Measurements from ENCODE around the gene STPG2. TPM values are rescaled to one million over a fixed set of nuclear protein-coding genes. Genes with fewer than 3 reads are reported as not detected.

The STPG2 gene
- total RNA-seq, 1 experiment from 2014 or later = 0.20 TPM

DNA sequence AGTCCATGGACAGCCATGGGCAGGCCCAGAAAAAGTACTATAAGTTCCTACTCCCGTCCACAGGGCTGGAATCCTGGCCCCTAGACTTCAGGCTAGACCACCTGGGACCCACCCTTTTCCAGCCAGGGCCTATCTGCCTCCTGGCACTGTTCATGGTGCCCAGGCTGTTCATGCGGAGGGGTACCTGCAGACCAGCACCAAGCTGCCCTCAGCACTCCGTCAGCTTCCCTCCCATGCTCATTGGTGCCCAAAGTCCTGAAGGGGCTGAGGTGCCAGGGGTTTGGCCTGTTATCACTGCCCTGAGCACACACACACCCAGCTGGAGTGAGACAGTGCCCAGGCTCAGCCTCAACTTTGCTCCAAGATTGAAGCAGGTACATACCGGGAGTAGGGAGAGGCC lies 477.7 kb downstream of the STPG2 start:
- Histone ChIP-seq H2AFZ (ENCODE audit: low read length) (no peak overlapping the region), H3K4me1 (ENCODE audit: insufficient read depth, low read length) (no peaks in the 10 kb centered on the region), H4K5ac (ENCODE audit: insufficient read length, low read depth, low read length) (no peak overlapping the region), H3K27ac (ENCODE audit: insufficient read length, low read depth, low read length) (no peak overlapping the region), H4K20me1 (ENCODE audit: control insufficient read depth, insufficient read depth, insufficient read length) (no peaks in the 10 kb centered on the region), H3K23me2 (ENCODE audit: insufficient read length, low read depth, low read length, poor library complexity, severe bottlenecking) (no peaks in the 10 kb centered on the region), H3K9ac (ENCODE audit: extremely low read depth, insufficient read length, low read length) (no peak overlapping the region), H3K27me3 (ENCODE audit: insufficient read depth, low read length) (no peaks in the 10 kb centered on the region), H3K9me3 (ENCODE audit: control insufficient read depth, low read depth, low read length) (peaks cover 9% of the 10 kb centered on the region), H2BK12ac (ENCODE audit: insufficient read length, low read depth, low read length) (no peak overlapping the region), H2BK20ac (ENCODE audit: low read depth, low read length, poor library complexity, severe bottlenecking) (no peak overlapping the region), H3K23ac (ENCODE audit: insufficient read length, low read depth, low read length) (no peak overlapping the region), H2BK15ac (ENCODE audit: low read depth, low read length) (no peak overlapping the region), H3K56ac (ENCODE audit: insufficient read length, low read depth, low read length) (no peak overlapping the region), H3K4ac (ENCODE audit: low read depth, low read length) (no peak overlapping the region), H3T11ph (ENCODE audit: low read length) (no peak overlapping the region), H3K4me2 (ENCODE audit: insufficient read depth, insufficient read length, low read length) (no peak overlapping the region), H3K79me1 (ENCODE audit: insufficient read depth, low read depth, low read length, poor library complexity, severe bottlenecking) (no peaks in the 10 kb centered on the region), H4K91ac (ENCODE audit: insufficient read length, low read depth, low read length) (no peak overlapping the region), H4K8ac (replicated peaks; ENCODE audit: insufficient read length, low read depth, low read length) (no peak overlapping the region), H3K18ac (ENCODE audit: insufficient read length, low read depth, low read length) (no peak overlapping the region), H2BK120ac (ENCODE audit: low read depth, low read length, poor library complexity, severe bottlenecking) (no peak overlapping the region), H2BK5ac (ENCODE audit: insufficient read length, low read length) (no peak overlapping the region), H3K79me2 (ENCODE audit: insufficient read depth, low read length) (no peaks in the 10 kb centered on the region), H2AK5ac (ENCODE audit: insufficient read length, low read length) (no peak overlapping the region), H3K14ac (ENCODE audit: insufficient read depth, low read length) (no peak overlapping the region)
- WGBS (ENCODE audit: extremely low coverage, insufficient read length, low lambda C conversion rate) = no CpG with 5 or more reads among the region's 4 CpGs
- Mint-ChIP-seq H3K27me3 (ENCODE audit: low read depth) (no peaks in the 10 kb centered on the region), H3K4me1 (no peaks in the 10 kb centered on the region), H3K9me3 (peaks cover 4 to 8% of the 10 kb centered on the region in 2 experiments; a peak in 3 of 5 replicates), H3K36me3 (ENCODE audit: insufficient read depth in 1 of 3, low read depth in 3 of 3) (peaks cover 2 to 4% (median 4%) of the 10 kb centered on the region in 3 experiments; a peak in 2 of 7 replicates), H3K27ac (no peak overlapping the region), H3K4me3 (no peak overlapping the region)
- TF ChIP-seq, protein P1, sequence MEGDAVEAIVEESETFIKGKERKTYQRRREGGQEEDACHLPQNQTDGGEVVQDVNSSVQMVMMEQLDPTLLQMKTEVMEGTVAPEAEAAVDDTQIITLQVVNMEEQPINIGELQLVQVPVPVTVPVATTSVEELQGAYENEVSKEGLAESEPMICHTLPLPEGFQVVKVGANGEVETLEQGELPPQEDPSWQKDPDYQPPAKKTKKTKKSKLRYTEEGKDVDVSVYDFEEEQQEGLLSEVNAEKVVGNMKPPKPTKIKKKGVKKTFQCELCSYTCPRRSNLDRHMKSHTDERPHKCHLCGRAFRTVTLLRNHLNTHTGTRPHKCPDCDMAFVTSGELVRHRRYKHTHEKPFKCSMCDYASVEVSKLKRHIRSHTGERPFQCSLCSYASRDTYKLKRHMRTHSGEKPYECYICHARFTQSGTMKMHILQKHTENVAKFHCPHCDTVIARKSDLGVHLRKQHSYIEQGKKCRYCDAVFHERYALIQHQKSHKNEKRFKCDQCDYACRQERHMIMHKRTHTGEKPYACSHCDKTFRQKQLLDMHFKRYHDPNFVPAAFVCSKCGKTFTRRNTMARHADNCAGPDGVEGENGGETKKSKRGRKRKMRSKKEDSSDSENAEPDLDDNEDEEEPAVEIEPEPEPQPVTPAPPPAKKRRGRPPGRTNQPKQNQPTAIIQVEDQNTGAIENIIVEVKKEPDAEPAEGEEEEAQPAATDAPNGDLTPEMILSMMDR (conservative IDR thresholded peaks at IDR 0.05) = no peak
- DNase-seq = no peak

Data from H9 (cell line).